Liver (tissue), 9 donors: ENCODE measurements around the gene DNAI4. TPM values are rescaled to one million over a fixed set of nuclear protein-coding genes. Genes with fewer than 3 reads are reported as not detected.
"Not testable (repeated sequence)": the region's sequence is repeated elsewhere in the genome, so short reads cannot be mapped to it uniquely, and the experiment has no call there.

Experiments
- DNase-seq: peaks from one replicate; pipeline ENCODE4 v3.0.0-alpha.2; 2017; ENCODE audit warnings: low spot score
- H3K27ac ChIP-seq, 2 donors: one replicate each; pipeline ENCODE4 v1.7.0; 2013; ENCODE audit warnings: inconsistent platforms in 2 of 2, low read length in 2 of 2, control low read depth in 1 of 2, low read depth in 1 of 2, mild to moderate bottlenecking in 1 of 2
- H3K27me3 ChIP-seq, 4 donors: one replicate each; pipeline versions ENCODE4 v1.6.1 to v1.7.0; 2013; ENCODE audit warnings: low read length in 3 of 4, inconsistent platforms in 1 of 4, mild to moderate bottlenecking in 1 of 4, moderate library complexity in 1 of 4; ENCODE audit not compliant: control insufficient read depth in 4 of 4, insufficient read depth in 4 of 4
- H3K36me3 ChIP-seq, 4 donors: one replicate each; pipeline versions ENCODE4 v1.6.1 to v1.7.0; 2013; ENCODE audit warnings: low read length in 3 of 4, mild to moderate bottlenecking in 3 of 4, low read depth in 1 of 4, moderate library complexity in 1 of 4; ENCODE audit not compliant: control insufficient read depth in 4 of 4, insufficient read depth in 3 of 4
- H3K4me1 ChIP-seq, 4 donors: one replicate each; pipeline versions ENCODE4 v1.6.1 to v1.7.0; 2013; ENCODE audit warnings: low read length in 3 of 4, mild to moderate bottlenecking in 3 of 4, moderate library complexity in 1 of 4; ENCODE audit not compliant: control insufficient read depth in 4 of 4, insufficient read depth in 4 of 4
- H3K4me3 ChIP-seq, 3 donors: one replicate each; pipeline versions ENCODE4 v1.6.1 to v1.7.0; 2013; ENCODE audit warnings: low read length in 3 of 3, control low read depth in 1 of 3, low read depth in 1 of 3, mild to moderate bottlenecking in 1 of 3
- H3K9ac ChIP-seq, 2 donors: one replicate each; pipeline ENCODE4 v1.7.0; 2013; ENCODE audit warnings: low read length in 2 of 2, mild to moderate bottlenecking in 2 of 2, moderate library complexity in 2 of 2, control low read depth in 1 of 2, low read depth in 1 of 2
- H3K9me3 ChIP-seq, 4 donors: one replicate each; pipeline versions ENCODE4 v1.6.1 to v1.7.0; 2013; ENCODE audit warnings: low read length in 3 of 4; ENCODE audit not compliant: control insufficient read depth in 4 of 4
- EGR1 ChIP-seq, 2 donors: IDR thresholded peaks; 2 replicates each; pipeline ENCODE4 v1.6.1; 2016 to 2018; ENCODE audit warnings: antibody characterized with exemption in 2 of 2, low read depth in 2 of 2
- FOXA1 ChIP-seq: IDR thresholded peaks from 2 replicates; pipeline ENCODE4 v1.6.1; 2016; ENCODE audit warnings: antibody characterized with exemption
- FOXA2 ChIP-seq: IDR thresholded peaks from 2 replicates; pipeline ENCODE4 v1.6.1; 2016; ENCODE audit warnings: antibody characterized with exemption
- HNF4A ChIP-seq, 2 donors: conservative IDR thresholded peaks; 2 replicates each; pipeline ENCODE4 v1.6.1; 2016; ENCODE audit warnings: antibody characterized with exemption in 2 of 2, mild to moderate bottlenecking in 2 of 2
- HNF4G ChIP-seq: IDR thresholded peaks from 2 replicates; pipeline ENCODE4 v1.6.1; 2016; ENCODE audit warnings: antibody characterized with exemption
- JUND ChIP-seq, 2 donors: IDR thresholded peaks; 2 replicates each; pipeline ENCODE4 v1.6.1; 2016; ENCODE audit warnings: antibody characterized with exemption in 2 of 2
- NR2F2 ChIP-seq: IDR thresholded peaks from 2 replicates; pipeline ENCODE4 v1.6.1; 2016; ENCODE audit warnings: antibody characterized with exemption
- SP1 ChIP-seq: IDR thresholded peaks from 2 replicates; pipeline ENCODE4 v1.6.1; 2018; ENCODE audit warnings: antibody characterized with exemption, mild to moderate bottlenecking
- WGBS: extraction: QIAGEN DNeasy Blood & Tissue Kit; methylation state at CpG from one replicate; pipeline ENCODE4 v1.1.7; 2013; 5-methylcytosine and 5-hydroxymethylcytosine counted together
- polyA plus RNA-seq, 2 donors: library from polyadenylated mRNA; stranded (reverse) in 1 of 2; unstranded in 1 of 2; fragments of 200-250 nt in 1 of 2; fragments of >200 nt in 1 of 2; fragmentation: Nextera tagmentation in 1 of 2; extraction: Ambion mirVana in 1 of 2; gene quantifications; one replicate each; pipeline versions ENCODE4 v1.2.1 to v1.2.3, GENCODE V29; 2013 to 2015
- total RNA-seq, 2 donors: library from RNA; depleted of rRNA; stranded (reverse); fragments of >200 nt; gene quantifications; one replicate each; pipeline ENCODE4 v1.2.3, GENCODE V29; 2014
- TF ChIP-seq, protein P1 (sequence below): IDR thresholded peaks from 2 replicates; pipeline ENCODE4 v1.6.1; 2016; ENCODE audit warnings: antibody characterized with exemption
- TF ChIP-seq, protein P2 (sequence below): IDR thresholded peaks from 2 replicates; pipeline ENCODE4 v1.6.1; 2016; ENCODE audit warnings: antibody characterized with exemption, mild to moderate bottlenecking
- TF ChIP-seq, protein P3 (sequence below): IDR thresholded peaks from 2 replicates; pipeline ENCODE4 v1.6.1; 2016; ENCODE audit warnings: antibody characterized with exemption
- TF ChIP-seq, protein P4 (sequence below): fragments of 150-350 bp; IDR thresholded peaks from 2 replicates; pipeline ENCODE4 v1.5.1; 2017; ENCODE audit warnings: improper control_type of control experiment, low read depth, low read length; ENCODE audit not compliant: missing input control
- donor health status: healthy.
- donor health status: healthy.
- donor health status: healthy.
- donor health status: healthy.
- donor health status: healthy.

The DNAI4 gene
- total and polyA plus RNA-seq, 4 donors = 0.42 to 1.8 (median 0.84) TPM

DNA sequence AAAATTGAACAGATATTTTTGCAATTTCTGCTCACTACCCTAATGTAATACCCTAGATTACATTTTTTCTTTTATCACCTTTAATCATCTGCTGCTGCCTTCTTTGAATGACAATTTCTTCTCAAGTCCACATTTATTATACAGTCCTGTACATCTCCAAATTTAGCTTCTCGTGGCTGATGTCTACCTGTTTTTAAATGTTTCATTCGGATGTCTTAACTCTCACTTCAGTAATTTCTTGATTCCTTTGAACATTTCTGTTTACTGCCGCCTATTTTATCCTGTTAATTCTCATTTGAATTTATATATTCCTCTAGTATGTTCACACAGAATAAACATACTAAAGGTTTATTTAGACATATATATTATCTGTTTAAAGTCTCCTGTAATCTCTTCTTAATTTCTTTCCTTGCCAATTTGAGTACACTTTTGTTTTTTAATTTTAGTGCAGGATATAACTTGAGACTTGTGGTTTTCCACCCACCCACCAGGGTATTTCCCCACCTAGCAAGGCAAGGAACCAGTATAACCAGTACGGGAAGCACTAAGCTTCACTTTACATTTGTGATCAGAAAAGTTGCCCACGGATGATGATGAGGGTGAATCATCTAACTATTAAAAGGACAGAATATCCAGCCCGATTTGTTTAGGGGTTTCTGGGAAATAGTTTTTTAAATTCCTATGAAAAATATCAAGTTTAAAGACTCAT lies 136.3 kb downstream of the DNAI4 start:
- H3K27me3 ChIP-seq = no peaks in the 10 kb centered on the region
- no peaks in the 10 kb centered on the region for H3K36me3 ChIP-seq
- no peak for DNase-seq
- peaks cover 0 to 2% (median 0%) of the 10 kb centered on the region in 4 donors for H3K9me3 ChIP-seq
- H3K9ac ChIP-seq = no peak overlapping the region
- H3K4me1 ChIP-seq = no peaks in the 10 kb centered on the region
- TF ChIP-seq SP1 (no peak), EGR1 (IDR thresholded peaks at IDR 0.05; ENCODE audit: low read depth in 2 of 2) (no peak)
- TF ChIP-seq, protein P1, sequence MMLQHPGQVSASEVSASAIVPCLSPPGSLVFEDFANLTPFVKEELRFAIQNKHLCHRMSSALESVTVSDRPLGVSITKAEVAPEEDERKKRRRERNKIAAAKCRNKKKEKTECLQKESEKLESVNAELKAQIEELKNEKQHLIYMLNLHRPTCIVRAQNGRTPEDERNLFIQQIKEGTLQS = no peak
- no peak overlapping the region for H3K4me3 ChIP-seq
- H3K27ac ChIP-seq = no peak overlapping the region
- 73% methylated on average over 6 of the region's 6 CpGs for WGBS

DNA sequence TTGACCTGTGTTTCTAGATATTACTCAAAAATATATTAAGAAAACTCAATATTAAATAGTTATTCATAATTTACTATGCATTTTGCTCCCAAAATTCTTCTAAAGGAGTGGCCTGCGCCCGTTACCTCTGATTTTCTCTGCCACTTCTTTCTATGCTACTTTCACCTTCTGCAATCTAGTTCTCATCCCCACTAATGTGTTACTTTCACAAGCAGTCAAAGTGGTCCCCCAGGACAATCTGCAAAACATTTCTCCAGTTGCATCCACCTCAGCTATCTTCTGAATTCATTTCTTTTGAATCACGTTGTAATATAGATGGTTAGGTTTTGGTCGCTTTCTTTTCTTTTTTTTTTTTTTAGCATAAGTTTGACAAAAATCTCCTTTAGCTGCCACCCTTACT lies 137.0 kb downstream of the DNAI4 start:
- Histone ChIP-seq H3K4me1 (no peaks in the 10 kb centered on the region), H3K27me3 (no peaks in the 10 kb centered on the region), H3K4me3 (no peak overlapping the region), H3K9me3 (peaks cover 0 to 2% (median 0%) of the 10 kb centered on the region in 4 donors), H3K27ac (no peak overlapping the region), H3K36me3 (no peaks in the 10 kb centered on the region), H3K9ac (no peak overlapping the region)
- 76% methylated on average over 4 of the region's 4 CpGs for whole genome bisulfite sequencing
- TF ChIP-seq, protein P2, sequence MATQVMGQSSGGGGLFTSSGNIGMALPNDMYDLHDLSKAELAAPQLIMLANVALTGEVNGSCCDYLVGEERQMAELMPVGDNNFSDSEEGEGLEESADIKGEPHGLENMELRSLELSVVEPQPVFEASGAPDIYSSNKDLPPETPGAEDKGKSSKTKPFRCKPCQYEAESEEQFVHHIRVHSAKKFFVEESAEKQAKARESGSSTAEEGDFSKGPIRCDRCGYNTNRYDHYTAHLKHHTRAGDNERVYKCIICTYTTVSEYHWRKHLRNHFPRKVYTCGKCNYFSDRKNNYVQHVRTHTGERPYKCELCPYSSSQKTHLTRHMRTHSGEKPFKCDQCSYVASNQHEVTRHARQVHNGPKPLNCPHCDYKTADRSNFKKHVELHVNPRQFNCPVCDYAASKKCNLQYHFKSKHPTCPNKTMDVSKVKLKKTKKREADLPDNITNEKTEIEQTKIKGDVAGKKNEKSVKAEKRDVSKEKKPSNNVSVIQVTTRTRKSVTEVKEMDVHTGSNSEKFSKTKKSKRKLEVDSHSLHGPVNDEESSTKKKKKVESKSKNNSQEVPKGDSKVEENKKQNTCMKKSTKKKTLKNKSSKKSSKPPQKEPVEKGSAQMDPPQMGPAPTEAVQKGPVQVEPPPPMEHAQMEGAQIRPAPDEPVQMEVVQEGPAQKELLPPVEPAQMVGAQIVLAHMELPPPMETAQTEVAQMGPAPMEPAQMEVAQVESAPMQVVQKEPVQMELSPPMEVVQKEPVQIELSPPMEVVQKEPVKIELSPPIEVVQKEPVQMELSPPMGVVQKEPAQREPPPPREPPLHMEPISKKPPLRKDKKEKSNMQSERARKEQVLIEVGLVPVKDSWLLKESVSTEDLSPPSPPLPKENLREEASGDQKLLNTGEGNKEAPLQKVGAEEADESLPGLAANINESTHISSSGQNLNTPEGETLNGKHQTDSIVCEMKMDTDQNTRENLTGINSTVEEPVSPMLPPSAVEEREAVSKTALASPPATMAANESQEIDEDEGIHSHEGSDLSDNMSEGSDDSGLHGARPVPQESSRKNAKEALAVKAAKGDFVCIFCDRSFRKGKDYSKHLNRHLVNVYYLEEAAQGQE = no peak
- TF ChIP-seq SP1 (no peak), NR2F2 (no peak), HNF4G (no peak), FOXA2 (no peak), JUND (IDR thresholded peaks at IDR 0.05) (no peak), FOXA1 (no peak), HNF4A (conservative IDR thresholded peaks at IDR 0.05) (no peak)
- TF ChIP-seq, protein P3, sequence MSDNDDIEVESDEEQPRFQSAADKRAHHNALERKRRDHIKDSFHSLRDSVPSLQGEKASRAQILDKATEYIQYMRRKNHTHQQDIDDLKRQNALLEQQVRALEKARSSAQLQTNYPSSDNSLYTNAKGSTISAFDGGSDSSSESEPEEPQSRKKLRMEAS = no peak
- TF ChIP-seq, protein P4, sequence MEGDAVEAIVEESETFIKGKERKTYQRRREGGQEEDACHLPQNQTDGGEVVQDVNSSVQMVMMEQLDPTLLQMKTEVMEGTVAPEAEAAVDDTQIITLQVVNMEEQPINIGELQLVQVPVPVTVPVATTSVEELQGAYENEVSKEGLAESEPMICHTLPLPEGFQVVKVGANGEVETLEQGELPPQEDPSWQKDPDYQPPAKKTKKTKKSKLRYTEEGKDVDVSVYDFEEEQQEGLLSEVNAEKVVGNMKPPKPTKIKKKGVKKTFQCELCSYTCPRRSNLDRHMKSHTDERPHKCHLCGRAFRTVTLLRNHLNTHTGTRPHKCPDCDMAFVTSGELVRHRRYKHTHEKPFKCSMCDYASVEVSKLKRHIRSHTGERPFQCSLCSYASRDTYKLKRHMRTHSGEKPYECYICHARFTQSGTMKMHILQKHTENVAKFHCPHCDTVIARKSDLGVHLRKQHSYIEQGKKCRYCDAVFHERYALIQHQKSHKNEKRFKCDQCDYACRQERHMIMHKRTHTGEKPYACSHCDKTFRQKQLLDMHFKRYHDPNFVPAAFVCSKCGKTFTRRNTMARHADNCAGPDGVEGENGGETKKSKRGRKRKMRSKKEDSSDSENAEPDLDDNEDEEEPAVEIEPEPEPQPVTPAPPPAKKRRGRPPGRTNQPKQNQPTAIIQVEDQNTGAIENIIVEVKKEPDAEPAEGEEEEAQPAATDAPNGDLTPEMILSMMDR = no peak
- no peak for DNase-seq

DNA sequence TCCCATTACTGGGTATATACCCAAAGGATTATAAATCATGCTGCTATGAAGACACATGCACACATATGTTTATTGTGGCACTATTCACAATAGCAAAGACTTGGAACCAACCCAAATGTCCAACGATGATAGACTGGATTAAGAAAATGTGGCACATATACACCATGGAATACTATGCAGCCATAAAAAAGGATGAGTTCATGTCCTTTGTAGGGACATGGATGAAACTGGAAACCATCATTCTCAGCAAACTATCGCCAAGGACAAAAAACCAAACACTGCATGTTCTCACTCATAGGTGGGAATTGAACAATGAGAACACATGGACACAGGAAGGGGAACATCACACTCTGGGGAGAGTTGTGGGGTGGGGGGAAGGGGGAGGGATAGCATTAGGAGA lies 138.9 kb downstream of the DNAI4 start:
- H3K27ac ChIP-seq, H3K9ac ChIP-seq, DNase-seq, H3K36me3 ChIP-seq, H3K27me3 ChIP-seq, H3K4me3 ChIP-seq, H3K9me3 ChIP-seq, H3K4me1 ChIP-seq: not testable (repeated sequence)
- no CpG with 5 or more reads among the region's 2 CpGs for WGBS
